Measurements from ENCODE around the gene ZNF22. TPM values are rescaled to one million over a fixed set of nuclear protein-coding genes. Genes with fewer than 3 reads are reported as not detected.

The ZNF22 gene
- total and polyA plus RNA-seq, 2 of the 4 experiments (the other 2 are of a cell fraction) = 10.6 to 12.4 TPM

- TF ChIP-seq CEBPB (IDR thresholded peaks at IDR 0.05; ENCODE audit: low read depth, low read length) = no peak
These were observed 8.5 kb upstream of the ZNF22 start (continued) for GRCh38 chr10:44992070-44992731.

GRCh38 chr10:44992732-44993225, 7.9 kb upstream of the ZNF22 start:
- peak overlapping the region; percentile 98 for H4K91ac ChIP-seq (ENCODE audit: insufficient read depth, low read depth, low read length)
- H3K79me1 ChIP-seq (ENCODE audit: low read depth in 1 of 2, low read length in 2 of 2) = peaks cover 0 to 10% of the 10 kb centered on the region in 2 experiments; a peak in 1 of 4 replicates
- POLR2A ChIA-PET (ENCODE audit: unreplicated experiment) = no interaction called here
- H4K20me1 ChIP-seq (ENCODE audit: insufficient read depth, low read length) = no peaks in the 10 kb centered on the region
- no peak overlapping the region for H2AFZ ChIP-seq (replicated peaks; ENCODE audit: low read length, poor library complexity)
- no peak overlapping the region for H3K4me2 ChIP-seq (ENCODE audit: low read depth, low read length)
- peak overlapping the region; percentile 98 for H2BK20ac ChIP-seq (ENCODE audit: low read depth, low read length)
- H3K56ac ChIP-seq (ENCODE audit: extremely low read depth, insufficient read depth, low read length) = no peak overlapping the region
- no TSS peak for BruUV-seq (replicated peaks)
- in situ Hi-C loops (cut with MboI; ENCODE audit: low sequenced_read_pairs) (loop anchor here (25.0 kb wide), 4 partner anchors 1020 to 1855 kb away; partner anchors contain the start of genes CSGALNACT2 and HNRNPF), dilution Hi-C loops (cut with HindIII; ENCODE audit: low sequenced_read_pairs, unreplicated experiment) (no loop called here), intact Hi-C loops (cut with micrococcal nuclease) (no loop called here)
- H2BK120ac ChIP-seq (ENCODE audit: low read depth, low read length) = peak overlapping the region; percentile 99
- H2BK15ac ChIP-seq (ENCODE audit: low read depth, low read length) = peak overlapping the region; percentile 97; the same call in 2 of the 3 replicates
- H2BK5ac ChIP-seq (ENCODE audit: low read depth, low read length, poor library complexity, severe bottlenecking) = peak overlapping the region; percentile 98
- peak overlapping the region; percentile 88 for H2AK9ac ChIP-seq (replicated peaks; ENCODE audit: low read depth, low read length, poor library complexity)
- peak overlapping the region; percentile 93; the same call in 1 of the 2 replicates for H3K23ac ChIP-seq (ENCODE audit: low read depth, low read length)
- peaks cover 51% of the 10 kb centered on the region for H3K4me1 ChIP-seq (ENCODE audit: control insufficient read depth, insufficient read depth, low read length)
- TF ChIP-seq USF2 (IDR thresholded peaks at IDR 0.05; ENCODE audit: low read depth, low read length) (no peak), CHD1 (IDR thresholded peaks at IDR 0.05; ENCODE audit: low read depth, low read length) (no peak), MXI1 (IDR thresholded peaks at IDR 0.05; ENCODE audit: borderline replicate concordance, low read depth, low read length) (no peak), ELK1 (IDR thresholded peaks at IDR 0.05; ENCODE audit: borderline replicate concordance, low read depth, low read length) (no peak), POLR2A (IDR thresholded peaks at IDR 0.05; ENCODE audit: low read depth, low read length) (no peak), MAFK (IDR thresholded peaks at IDR 0.05; ENCODE audit: low read depth, low read length) (no peak), RFX5 (IDR thresholded peaks at IDR 0.05; ENCODE audit: low read depth, low read length) (no peak), NFE2L2 (IDR thresholded peaks at IDR 0.05; ENCODE audit: low read depth, low read length) (no peak), RAD21 (IDR thresholded peaks at IDR 0.05; ENCODE audit: low read length) (no peak)
- 98% methylated on average over 6 of the region's 8 CpGs; no CpG with 5 or more reads in 1 of the 2 experiments for WGBS, 2 experiments (ENCODE audit: extremely low coverage in 2 of 2, insufficient read length in 1 of 2)
- ATAC-seq (ENCODE audit: low read depth) (no peak), DNase-seq (no peak)
- no peak overlapping the region for H3K9ac ChIP-seq (ENCODE audit: low read depth, low read length)
- peaks cover 11% of the 10 kb centered on the region; the same call in 1 of the 2 replicates for H3K36me3 ChIP-seq (ENCODE audit: control insufficient read depth, insufficient read depth, low read length)
- H3K27me3 ChIP-seq (ENCODE audit: control insufficient read depth, insufficient read depth, low read length) = no peaks in the 10 kb centered on the region
- H3K4ac ChIP-seq (ENCODE audit: low read depth, low read length) = peak overlapping the region; percentile 99
- no peak overlapping the region for H3K4me3 ChIP-seq (ENCODE audit: insufficient read depth, low read depth, low read length)
- H4K8ac ChIP-seq (ENCODE audit: low read depth in 2 of 2, low read length in 2 of 2) = peak overlapping the region in 1 of 2 experiments; percentile 86; a peak in 2 of 4 replicates
- peaks cover 44% of the 10 kb centered on the region for H3K9me1 ChIP-seq (ENCODE audit: insufficient read depth, low read length)
- H3K18ac ChIP-seq (ENCODE audit: low read depth, low read length) = peak overlapping the region; percentile 99
- H4K5ac ChIP-seq (ENCODE audit: low read depth, low read length) = peak overlapping the region; percentile 96
- peak overlapping the region; percentile 97 for H2AK5ac ChIP-seq (ENCODE audit: low read depth, low read length)
- CTCF ChIA-PET = no interaction called here
- H3K9me3 ChIP-seq (ENCODE audit: control insufficient read depth, insufficient read depth, low read length) = no peaks in the 10 kb centered on the region
- H3K27ac ChIP-seq (ENCODE audit: insufficient read depth, low read length) = peak overlapping the region; percentile 99
- 0 out of 2 replicates have a peak overlapping the region, but pooled peaks have one; percentile 25 for H3K14ac ChIP-seq (replicated peaks; ENCODE audit: low read depth, low read length)

Data from IMR-90 (cell line).